Liver (tissue), 9 donors: ENCODE measurements around the gene DARS1. TPM values are rescaled to one million over a fixed set of nuclear protein-coding genes. Genes with fewer than 3 reads are reported as not detected.
"Not testable (repeated sequence)": the region's sequence is repeated elsewhere in the genome, so short reads cannot be mapped to it uniquely, and the experiment has no call there.

Experiments
- DNase-seq: peaks from one replicate; pipeline ENCODE4 v3.0.0-alpha.2; 2017; ENCODE audit warnings: low spot score
- H3K27ac ChIP-seq, 2 donors: one replicate each; pipeline ENCODE4 v1.7.0; 2013; ENCODE audit warnings: inconsistent platforms in 2 of 2, low read length in 2 of 2, control low read depth in 1 of 2, low read depth in 1 of 2, mild to moderate bottlenecking in 1 of 2
- H3K27me3 ChIP-seq, 4 donors: one replicate each; pipeline versions ENCODE4 v1.6.1 to v1.7.0; 2013; ENCODE audit warnings: low read length in 3 of 4, inconsistent platforms in 1 of 4, mild to moderate bottlenecking in 1 of 4, moderate library complexity in 1 of 4; ENCODE audit not compliant: control insufficient read depth in 4 of 4, insufficient read depth in 4 of 4
- H3K36me3 ChIP-seq, 4 donors: one replicate each; pipeline versions ENCODE4 v1.6.1 to v1.7.0; 2013; ENCODE audit warnings: low read length in 3 of 4, mild to moderate bottlenecking in 3 of 4, low read depth in 1 of 4, moderate library complexity in 1 of 4; ENCODE audit not compliant: control insufficient read depth in 4 of 4, insufficient read depth in 3 of 4
- H3K4me1 ChIP-seq, 4 donors: one replicate each; pipeline versions ENCODE4 v1.6.1 to v1.7.0; 2013; ENCODE audit warnings: low read length in 3 of 4, mild to moderate bottlenecking in 3 of 4, moderate library complexity in 1 of 4; ENCODE audit not compliant: control insufficient read depth in 4 of 4, insufficient read depth in 4 of 4
- H3K4me3 ChIP-seq, 3 donors: one replicate each; pipeline versions ENCODE4 v1.6.1 to v1.7.0; 2013; ENCODE audit warnings: low read length in 3 of 3, control low read depth in 1 of 3, low read depth in 1 of 3, mild to moderate bottlenecking in 1 of 3
- H3K9ac ChIP-seq, 2 donors: one replicate each; pipeline ENCODE4 v1.7.0; 2013; ENCODE audit warnings: low read length in 2 of 2, mild to moderate bottlenecking in 2 of 2, moderate library complexity in 2 of 2, control low read depth in 1 of 2, low read depth in 1 of 2
- H3K9me3 ChIP-seq, 4 donors: one replicate each; pipeline versions ENCODE4 v1.6.1 to v1.7.0; 2013; ENCODE audit warnings: low read length in 3 of 4; ENCODE audit not compliant: control insufficient read depth in 4 of 4
- ATF3 ChIP-seq: IDR thresholded peaks from 2 replicates; pipeline ENCODE4 v1.6.1; 2016; ENCODE audit warnings: antibody characterized with exemption
- CTCF ChIP-seq: fragments of 150-350 bp; IDR thresholded peaks from 2 replicates; pipeline ENCODE4 v1.5.1; 2017; ENCODE audit warnings: improper control_type of control experiment, low read depth, low read length; ENCODE audit not compliant: missing input control
- EGR1 ChIP-seq, 2 donors: IDR thresholded peaks; 2 replicates each; pipeline ENCODE4 v1.6.1; 2016 to 2018; ENCODE audit warnings: antibody characterized with exemption in 2 of 2, low read depth in 2 of 2
- FOXA1 ChIP-seq: IDR thresholded peaks from 2 replicates; pipeline ENCODE4 v1.6.1; 2016; ENCODE audit warnings: antibody characterized with exemption
- FOXA2 ChIP-seq: IDR thresholded peaks from 2 replicates; pipeline ENCODE4 v1.6.1; 2016; ENCODE audit warnings: antibody characterized with exemption
- GABPA ChIP-seq, 2 donors: IDR thresholded peaks in 1 of 2; conservative IDR thresholded peaks in 1 of 2; 2 replicates each; pipeline ENCODE4 v1.6.1; 2016; ENCODE audit warnings: antibody characterized with exemption in 2 of 2, mild to moderate bottlenecking in 1 of 2, moderate library complexity in 1 of 2
- HNF4A ChIP-seq, 2 donors: conservative IDR thresholded peaks; 2 replicates each; pipeline ENCODE4 v1.6.1; 2016; ENCODE audit warnings: antibody characterized with exemption in 2 of 2, mild to moderate bottlenecking in 2 of 2
- HNF4G ChIP-seq: IDR thresholded peaks from 2 replicates; pipeline ENCODE4 v1.6.1; 2016; ENCODE audit warnings: antibody characterized with exemption
- JUND ChIP-seq, 2 donors: IDR thresholded peaks; 2 replicates each; pipeline ENCODE4 v1.6.1; 2016; ENCODE audit warnings: antibody characterized with exemption in 2 of 2
- MAX ChIP-seq: IDR thresholded peaks from 2 replicates; pipeline ENCODE4 v1.6.1; 2016; ENCODE audit warnings: antibody characterized with exemption
- NR2F2 ChIP-seq: IDR thresholded peaks from 2 replicates; pipeline ENCODE4 v1.6.1; 2016; ENCODE audit warnings: antibody characterized with exemption
- RAD21 ChIP-seq, 2 donors: IDR thresholded peaks; 2 replicates each; pipeline ENCODE4 v1.6.1; 2016; ENCODE audit warnings: antibody characterized with exemption in 2 of 2, mild to moderate bottlenecking in 2 of 2
- REST ChIP-seq: IDR thresholded peaks from 2 replicates; pipeline ENCODE4 v1.6.1; 2016; ENCODE audit warnings: antibody characterized with exemption, mild to moderate bottlenecking
- RXRA ChIP-seq, 2 donors: IDR thresholded peaks; 2 replicates each; pipeline ENCODE4 v1.6.1; 2017 to 2018; ENCODE audit warnings: antibody characterized with exemption in 2 of 2, mild to moderate bottlenecking in 1 of 2
- SP1 ChIP-seq: IDR thresholded peaks from 2 replicates; pipeline ENCODE4 v1.6.1; 2018; ENCODE audit warnings: antibody characterized with exemption, mild to moderate bottlenecking
- TAF1 ChIP-seq: conservative IDR thresholded peaks from 2 replicates; pipeline ENCODE4 v1.6.1; 2016; ENCODE audit warnings: antibody characterized with exemption, mild to moderate bottlenecking
- YY1 ChIP-seq: IDR thresholded peaks from 2 replicates; pipeline ENCODE4 v1.6.1; 2016; ENCODE audit warnings: antibody characterized with exemption, mild to moderate bottlenecking
- ZBTB33 ChIP-seq: IDR thresholded peaks from 2 replicates; pipeline ENCODE4 v1.6.1; 2016; ENCODE audit warnings: antibody characterized with exemption
- WGBS: extraction: QIAGEN DNeasy Blood & Tissue Kit; methylation state at CpG from one replicate; pipeline ENCODE4 v1.1.7; 2013; 5-methylcytosine and 5-hydroxymethylcytosine counted together
- polyA plus RNA-seq, 2 donors: library from polyadenylated mRNA; stranded (reverse) in 1 of 2; unstranded in 1 of 2; fragments of 200-250 nt in 1 of 2; fragments of >200 nt in 1 of 2; fragmentation: Nextera tagmentation in 1 of 2; extraction: Ambion mirVana in 1 of 2; gene quantifications; one replicate each; pipeline versions ENCODE4 v1.2.1 to v1.2.3, GENCODE V29; 2013 to 2015
- total RNA-seq, 2 donors: library from RNA; depleted of rRNA; stranded (reverse); fragments of >200 nt; gene quantifications; one replicate each; pipeline ENCODE4 v1.2.3, GENCODE V29; 2014
- donor health status: healthy.
- donor health status: healthy.
- donor health status: healthy.
- donor health status: healthy.
- donor health status: healthy.

DARS1 gene
- total and polyA plus RNA-seq, 4 donors: 25.0 to 44.1 (median 32.6) TPM

GRCh38 chr2:135876770-135877169 lies 108.7 kb downstream of the DARS1 start:
- H3K27me3 ChIP-seq, H3K9me3 ChIP-seq, H3K36me3 ChIP-seq, H3K27ac ChIP-seq, DNase-seq, H3K9ac ChIP-seq: not testable (repeated sequence)
- Histone ChIP-seq H3K4me1 (peaks cover 0 to 12% (median 9%) of the 10 kb centered on the region in 4 donors), H3K4me3 (peak overlapping the region in 2 of 3 donors; percentile 30 to 89)
- WGBS: 87% methylated on average over 15 of the region's 15 CpGs

- H3K27ac ChIP-seq: peak within 1 kb of the TSS; percentile 12 to 29
- H3K4me3 ChIP-seq: peak within 1 kb of the TSS; percentile 40 to 89 (median 72)
- peaks cover 0 to 12% (median 9%) of the 10 kb centered on the region in 4 donors for H3K4me1 ChIP-seq
- TF ChIP-seq TAF1: no peak
- peak in 1 of 2 donors; percentile 10 for TF ChIP-seq EGR1 (IDR thresholded peaks at IDR 0.05; ENCODE audit: low read depth in 2 of 2)
- TF ChIP-seq JUND (IDR thresholded peaks at IDR 0.05): no peak
- no peak for TF ChIP-seq NR2F2
- TF ChIP-seq SP1: peak; percentile 76
- TF ChIP-seq RAD21 (IDR thresholded peaks at IDR 0.05): peak in 1 of 2 donors; percentile 19
- no peak for TF ChIP-seq YY1
- TF ChIP-seq ATF3: no peak
- no peak for TF ChIP-seq HNF4A (conservative IDR thresholded peaks at IDR 0.05)
- no peak for TF ChIP-seq RXRA (IDR thresholded peaks at IDR 0.05)
- peak; percentile 11 to 70 for TF ChIP-seq GABPA (IDR thresholded peaks at IDR 0.05 in 1 of 2, conservative IDR thresholded peaks at IDR 0.05 in 1 of 2)
- TF ChIP-seq REST: no peak
- TF ChIP-seq MAX: peak; percentile 57
- TF ChIP-seq FOXA2: no peak
- TF ChIP-seq ZBTB33: no peak
- peak; percentile 22 for TF ChIP-seq CTCF
- no peak for TF ChIP-seq HNF4G
- no peak for TF ChIP-seq FOXA1
- peak within 1 kb of the TSS in 1 of 2 donors; percentile 13 for H3K9ac ChIP-seq
- H3K9me3 ChIP-seq: no peaks in the 10 kb centered on the region
- H3K27me3 ChIP-seq: no peaks in the 10 kb centered on the region
- peak; percentile 94 for DNase-seq
- WGBS: under 1% methylated on average over 71 of the region's 71 CpGs
- no peaks in the 10 kb centered on the region for H3K36me3 ChIP-seq
These were observed 109.2 kb downstream of the DARS1 start, which contains the start of gene MCM6 for GRCh38 chr2:135876066-135876711. MCM6 (minus strand) TSS chr2:135876443; CDS start chr2:135876365, 78 bp downstream.
